ENCODE measurements around the gene RUBCNL.
A peak's percentile ranks its signal among the peaks of the same experiment; 100 is the strongest.
"Not testable (repeated sequence)": the region's sequence is repeated elsewhere in the genome, so short reads cannot be mapped to it uniquely, and the experiment has no call there.

The RUBCNL gene

GRCh38 chr13:46373623-46374022 is 13.4 kb downstream of the RUBCNL start:
- DNase-seq (ENCODE audit: low spot score): no peak

GRCh38 chr13:46372938-46373337 is 14.1 kb downstream of the RUBCNL start:
- DNase-seq (ENCODE audit: low spot score): not testable (repeated sequence)

- DNase-seq (ENCODE audit: low spot score): peak; percentile 34
These were observed 15.0 kb downstream of the RUBCNL start for GRCh38 chr13:46372071-46372470.

GRCh38 chr13:46369506-46370277 is 17.4 kb downstream of the RUBCNL start:
- DNase-seq (ENCODE audit: low spot score): no peak

- no peak for DNase-seq (ENCODE audit: low spot score)
These were observed 19.3 kb downstream of the RUBCNL start for GRCh38 chr13:46367617-46368327.

GRCh38 chr13:46361276-46361934 is 25.6 kb downstream of the RUBCNL start:
- DNase-seq (ENCODE audit: low spot score): no peak

- no peak for DNase-seq (ENCODE audit: low spot score)
These were observed 26.4 kb downstream of the RUBCNL start for GRCh38 chr13:46360604-46361003.

GRCh38 chr13:46359714-46360113 is 27.3 kb downstream of the RUBCNL start:
- DNase-seq (ENCODE audit: low spot score): no peak

- DNase-seq (ENCODE audit: low spot score): no peak
These were observed 31.0 kb downstream of the RUBCNL start for GRCh38 chr13:46355901-46356590.

- no peak for DNase-seq (ENCODE audit: low spot score)
These were observed 32.0 kb downstream of the RUBCNL start for GRCh38 chr13:46355088-46355468.

GRCh38 chr13:46354156-46355087 is 32.6 kb downstream of the RUBCNL start:
- no peak for DNase-seq (ENCODE audit: low spot score)

GRCh38 chr13:46352805-46353204 is 34.2 kb downstream of the RUBCNL start:
- no peak for DNase-seq (ENCODE audit: low spot score)

- no peak for DNase-seq (ENCODE audit: low spot score)
These were observed 37.0 kb downstream of the RUBCNL start for GRCh38 chr13:46350003-46350402.

- DNase-seq (ENCODE audit: low spot score): peak; percentile 37
These were observed 38.1 kb downstream of the RUBCNL start for GRCh38 chr13:46348961-46349360.

- DNase-seq (ENCODE audit: low spot score): no peak
These were observed 39.8 kb downstream of the RUBCNL start for GRCh38 chr13:46347277-46347676.

- DNase-seq (ENCODE audit: low spot score): no peak
These were observed 41.2 kb downstream of the RUBCNL start for GRCh38 chr13:46345866-46346265.

- DNase-seq (ENCODE audit: low spot score): no peak
These were observed 41.7 kb downstream of the RUBCNL start for GRCh38 chr13:46345398-46345797.

GRCh38 chr13:46343279-46343994 is 43.6 kb downstream of the RUBCNL start:
- no peak for DNase-seq (ENCODE audit: low spot score)

- no peak for DNase-seq (ENCODE audit: low spot score)
These were observed 44.5 kb downstream of the RUBCNL start for GRCh38 chr13:46342538-46342937.

- no peak for DNase-seq (ENCODE audit: low spot score)
These were observed 45.8 kb downstream of the RUBCNL start for GRCh38 chr13:46341112-46341711.
